ENCODE results near the gene COL27A1. TPM values are rescaled to one million over a fixed set of nuclear protein-coding genes. Genes with fewer than 3 reads are reported as not detected.

Gene COL27A1
- total and polyA plus RNA-seq, 9 of the 15 experiments (the other 6 are each of a cell fraction or from before 2014, with no cell fraction given): 0.07 TPM; not detected in 8

GRCh38 chr9:114149181-114149580 lies 6.2 kb upstream of the COL27A1 start:
- ChIA-PET CTCF (ENCODE audit: low intra/inter-chr PET ratio) (no interaction called here), POLR2A (interaction anchor here (0.5 kb wide), 1 partner anchor 15 kb away, joined by 4 read pairs; no protein-coding TSS in a partner anchor)
- no peak for FAIRE-seq
- BruUV-seq (replicated peaks): no TSS peak
- Histone ChIP-seq H3K27me3 (ENCODE audit: control insufficient read depth in 2 of 2, insufficient read depth in 2 of 2, low read length in 2 of 2) (peaks cover 2 to 44% of the 10 kb centered on the region in 2 experiments; a peak in 4 of 5 replicates), H2AFZ (ENCODE audit: low read depth, low read length) (no peak overlapping the region), H3K36me3 (ENCODE audit: control insufficient read depth, insufficient read depth, low read length) (no peaks in the 10 kb centered on the region), H3K9me3 (replicated peaks; ENCODE audit: control insufficient read depth, insufficient read depth, low read depth, low read length) (no peaks in the 10 kb centered on the region), H3K27ac (ENCODE audit: extremely low read depth, low read depth, low read length) (no peak overlapping the region), H3K9me1 (ENCODE audit: control insufficient read depth, insufficient read depth, low read length) (no peaks in the 10 kb centered on the region), H3K4me3 (no peak overlapping the region), H3K79me2 (ENCODE audit: control insufficient read depth, insufficient read depth, low read length) (no peaks in the 10 kb centered on the region), H4K20me1 (replicated peaks; ENCODE audit: control insufficient read depth, insufficient read depth, low read length) (0 out of 2 replicates have a peak, but pooled peaks cover 7% of the 10 kb centered on the region), H3K9ac (ENCODE audit: insufficient read depth in 1 of 2, low read depth in 2 of 2, low read length in 2 of 2) (no peak overlapping the region), H3K4me1 (replicated peaks in 1 of 2; ENCODE audit: control insufficient read depth in 2 of 2, insufficient read depth in 2 of 2, low read length in 2 of 2) (peaks cover 0 to 6% of the 10 kb centered on the region in 2 experiments; a peak in 1 of 5 replicates), H3K4me2 (ENCODE audit: insufficient read depth, low read length) (no peak overlapping the region)
- no peak for ATAC-seq
- WGBS (ENCODE audit: insufficient coverage, low coverage, missing lambda C conversion rate): 0% methylated on average over 5 of the region's 5 CpGs
- in situ Hi-C loops (cut with MboI): no loop called here
- TF ChIP-seq GABPA (tag; conservative IDR thresholded peaks at IDR 0.05; ENCODE audit: low read depth): no peak
- TF ChIP-seq ZFP1 (CRISPR knock-in tag; IDR thresholded peaks at IDR 0.05): no peak
- TF ChIP-seq DDX20 (tag; IDR thresholded peaks at IDR 0.05; ENCODE audit: low read depth): no peak
- no peak for TF ChIP-seq SIN3A (IDR thresholded peaks at IDR 0.05; ENCODE audit: borderline replicate concordance in 2 of 2, control insufficient read depth in 1 of 2, low read depth in 2 of 2, low read length in 2 of 2)
- TF ChIP-seq ZNF639 (CRISPR knock-in tag; conservative IDR thresholded peaks at IDR 0.05 in 1 of 2, IDR thresholded peaks at IDR 0.05 in 1 of 2): no peak
- TF ChIP-seq NR1H2 (CRISPR knock-in tag; IDR thresholded peaks at IDR 0.05): no peak
- TF ChIP-seq PYGO2 (tag; IDR thresholded peaks at IDR 0.05): no peak
- TF ChIP-seq ZNF589 (CRISPR knock-in tag; IDR thresholded peaks at IDR 0.05; ENCODE audit: low read depth): no peak
- TF ChIP-seq GATA2 (CRISPR knock-in tag; IDR thresholded peaks at IDR 0.05): no peak
- no peak for TF ChIP-seq ILF3 (IDR thresholded peaks at IDR 0.05; ENCODE audit: borderline replicate concordance)
- TF ChIP-seq TSHZ1 (CRISPR knock-in tag; IDR thresholded peaks at IDR 0.05): no peak
- DNase-seq (ENCODE audit: extremely low read depth in 1 of 4, low spot score in 3 of 4): no peak
- intact Hi-C loops (cut with micrococcal nuclease): no loop called here

Measured in K562 (cell line).